HUDEP-2 (cell line): ENCODE data around the gene ADAMTS14.
"Not testable (repeated sequence)": the region's sequence is repeated elsewhere in the genome, so short reads cannot be mapped to it uniquely, and the experiment has no call there.

Experiments
- DNase-seq, 76 experiments: peaks; one replicate each; lab custom pipeline; 2025; ENCODE audit not compliant: unreplicated experiment in 76 of 76; lab: John Stamatoyannopoulos, UW

The ADAMTS14 gene

DNA sequence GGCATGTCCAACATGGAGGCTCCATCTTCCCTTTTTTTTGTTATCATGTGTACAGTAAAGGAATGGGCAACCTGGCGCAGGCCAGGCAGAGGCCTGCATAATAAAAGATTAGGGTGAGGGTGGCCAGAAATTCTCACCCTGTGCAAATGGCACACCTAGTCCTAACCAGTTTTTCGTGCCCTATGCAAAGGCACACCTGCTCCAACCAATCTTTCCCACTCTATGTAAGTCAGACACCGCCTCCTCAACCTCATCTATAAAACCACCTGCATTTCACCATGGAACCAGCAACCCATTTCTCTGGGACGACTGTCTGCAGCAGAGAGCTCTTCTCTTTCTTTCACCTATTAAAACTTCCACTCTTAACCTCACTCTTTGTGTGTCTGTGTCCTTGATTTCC lies 96.8 kb downstream of the ADAMTS14 start:
- DNase-seq: no peak

DNA sequence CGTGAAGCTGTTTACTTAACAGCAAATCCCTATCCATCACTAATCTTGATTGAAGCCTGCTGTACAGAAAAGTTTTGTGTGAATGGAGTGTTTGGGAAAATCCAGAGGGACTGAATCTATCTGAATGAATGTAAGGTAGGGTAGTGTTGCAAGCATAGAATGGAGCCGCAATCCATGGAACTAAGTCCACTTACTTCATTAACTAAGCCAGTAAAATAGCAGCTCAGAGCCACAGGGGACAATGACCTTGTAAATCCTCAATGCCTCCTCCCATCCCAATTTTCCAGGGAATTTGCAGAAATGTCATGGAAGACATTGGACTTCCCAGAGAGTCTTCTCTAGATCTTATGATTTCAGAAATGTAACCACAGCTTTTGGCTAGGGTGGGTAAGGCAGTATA lies 97.7 kb downstream of the ADAMTS14 start:
- no peak for DNase-seq

DNA sequence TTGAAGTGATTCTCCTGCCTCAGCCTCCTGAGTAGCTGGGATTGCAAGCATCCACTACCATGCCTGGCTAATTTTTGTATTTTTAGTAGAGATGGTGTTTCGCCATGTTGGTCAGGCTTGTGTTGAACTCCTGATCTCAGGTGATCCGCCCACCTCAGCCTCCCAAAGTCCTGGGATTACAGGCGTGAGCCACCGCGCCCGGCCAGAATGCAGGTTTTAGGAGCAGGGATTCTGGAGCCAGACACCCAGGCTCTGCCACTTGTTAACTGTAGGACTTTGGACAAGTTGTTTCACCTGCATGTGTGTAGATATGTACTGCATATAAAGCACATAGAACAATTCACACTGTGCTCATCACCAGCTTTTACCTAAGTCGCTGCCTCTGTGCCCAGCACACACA lies 98.2 kb downstream of the ADAMTS14 start:
- DNase-seq: not testable (repeated sequence)

DNA sequence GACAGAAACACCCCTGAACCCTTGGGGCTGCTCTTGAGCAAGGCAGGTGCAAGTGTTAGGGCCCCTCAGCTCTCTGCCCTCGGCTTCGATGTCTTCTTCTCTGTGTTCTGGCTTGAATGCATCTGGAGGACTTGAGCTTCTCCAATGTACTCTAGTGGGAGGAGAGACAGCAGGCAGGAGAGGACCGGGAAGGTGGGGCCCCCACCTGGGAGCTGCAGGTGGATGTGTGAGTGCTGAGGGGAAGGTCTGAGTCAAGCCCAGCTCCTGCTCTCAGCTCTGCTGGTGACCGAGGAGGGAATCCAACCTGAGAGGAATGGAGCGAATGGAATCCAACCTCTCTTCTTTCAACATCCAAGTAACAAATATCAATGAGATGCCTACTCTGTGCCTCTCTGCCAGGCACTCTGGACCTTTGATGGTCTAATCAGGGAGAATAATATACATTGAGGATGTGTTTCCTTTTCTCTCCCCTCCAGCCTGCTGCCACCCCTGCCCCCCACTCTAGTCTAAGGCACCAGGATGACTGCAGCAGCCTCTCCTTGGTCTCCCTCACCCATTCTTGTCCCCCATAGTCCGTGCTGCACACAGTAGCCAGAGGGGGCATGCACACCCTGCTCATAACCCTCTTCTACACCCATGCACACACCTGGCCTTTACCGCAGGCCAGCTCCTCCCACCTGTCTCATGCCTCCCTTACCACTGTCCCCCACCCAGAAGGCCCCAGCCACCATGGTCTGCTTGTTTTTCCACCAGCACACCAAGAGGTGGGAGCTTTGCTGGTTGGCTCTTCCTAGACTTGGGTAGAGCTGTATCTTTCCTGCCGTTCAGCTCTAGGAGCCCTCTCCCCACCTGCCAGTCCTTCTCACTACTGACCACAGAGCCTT lies 99.2 kb downstream of the ADAMTS14 start:
- DNase-seq: no peak

DNA sequence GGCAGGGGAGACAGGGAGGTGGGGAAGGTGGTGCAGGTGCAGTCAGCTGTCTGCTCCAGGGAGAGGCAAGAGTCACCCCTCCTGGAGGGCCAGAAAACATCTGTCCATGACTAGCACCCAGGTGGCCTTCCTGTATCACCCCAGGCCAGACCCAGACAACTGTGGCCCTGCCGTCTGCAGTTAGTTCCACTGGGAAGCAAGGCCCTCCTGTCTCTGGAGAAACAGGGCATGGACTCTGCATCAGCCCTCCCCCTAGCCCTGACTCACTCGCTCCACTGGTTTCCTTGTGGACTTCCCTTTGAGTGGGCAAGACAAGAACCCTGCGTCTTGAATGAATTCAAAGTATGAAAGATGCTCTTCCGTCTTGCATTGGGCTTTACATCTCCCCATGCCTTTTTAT lies 100.3 kb downstream of the ADAMTS14 start:
- DNase-seq: no peak

DNA sequence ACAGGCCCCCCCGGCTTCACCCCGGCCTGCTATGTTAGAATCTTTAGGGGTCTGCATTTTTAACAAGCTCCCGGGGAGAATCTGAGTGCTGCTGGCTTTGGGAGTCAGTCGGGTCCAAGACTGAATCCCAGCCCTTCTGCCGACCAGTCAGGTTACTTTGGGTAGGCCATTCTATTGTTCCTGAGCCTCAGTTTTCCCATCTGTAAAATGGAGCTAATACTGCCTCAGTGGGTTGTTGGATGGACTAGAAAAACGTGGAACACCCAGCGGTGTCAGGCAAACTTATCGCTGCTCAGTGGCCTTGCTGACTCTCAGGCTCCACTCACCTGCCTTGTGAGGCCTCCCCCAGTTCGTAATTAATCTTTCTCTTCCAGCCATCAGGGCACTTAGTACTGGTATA lies 101.2 kb downstream of the ADAMTS14 start:
- no peak for DNase-seq

DNA sequence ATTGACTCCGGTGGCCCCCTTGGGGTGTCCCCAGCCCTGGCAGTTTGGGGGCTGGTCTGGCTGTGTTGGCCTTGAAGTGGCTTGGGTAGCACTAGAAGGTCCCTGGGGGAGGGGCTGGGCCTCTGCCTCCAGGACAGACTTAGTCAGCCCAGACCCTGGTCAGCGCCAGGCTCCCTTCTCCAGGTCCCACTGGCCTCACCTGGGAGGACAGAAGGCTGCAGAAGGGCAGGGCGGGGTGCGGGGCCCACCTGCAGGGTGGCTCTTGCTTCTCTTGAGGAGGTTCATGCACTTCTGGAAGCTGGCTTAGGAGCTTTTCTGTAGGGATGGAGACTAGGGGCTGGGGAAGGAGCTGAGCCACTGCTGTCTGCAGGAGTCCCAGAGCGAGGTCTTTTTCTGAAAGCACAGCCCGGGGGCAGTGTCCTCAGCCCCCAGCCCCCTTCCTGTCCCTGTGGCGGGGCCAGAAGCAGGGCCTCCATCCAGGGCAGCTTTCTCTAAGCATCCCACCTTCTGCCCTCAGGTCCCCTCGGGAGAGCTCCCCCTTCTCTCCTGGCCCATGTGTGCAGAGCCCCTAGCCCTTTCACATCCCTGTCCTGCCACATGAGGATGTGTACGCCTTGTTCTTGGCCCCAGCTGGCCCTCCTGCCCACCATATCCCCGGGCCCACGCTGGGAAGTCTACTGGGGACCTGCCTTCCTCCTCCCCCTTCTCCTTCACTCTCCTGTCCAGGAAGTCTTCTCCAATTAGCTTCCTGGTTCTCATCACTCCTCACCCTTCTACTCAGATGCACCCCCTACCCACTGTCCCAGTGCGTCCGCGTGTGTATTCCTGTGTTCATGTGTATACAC lies 101.9 kb downstream of the ADAMTS14 start:
- no peak for DNase-seq

DNA sequence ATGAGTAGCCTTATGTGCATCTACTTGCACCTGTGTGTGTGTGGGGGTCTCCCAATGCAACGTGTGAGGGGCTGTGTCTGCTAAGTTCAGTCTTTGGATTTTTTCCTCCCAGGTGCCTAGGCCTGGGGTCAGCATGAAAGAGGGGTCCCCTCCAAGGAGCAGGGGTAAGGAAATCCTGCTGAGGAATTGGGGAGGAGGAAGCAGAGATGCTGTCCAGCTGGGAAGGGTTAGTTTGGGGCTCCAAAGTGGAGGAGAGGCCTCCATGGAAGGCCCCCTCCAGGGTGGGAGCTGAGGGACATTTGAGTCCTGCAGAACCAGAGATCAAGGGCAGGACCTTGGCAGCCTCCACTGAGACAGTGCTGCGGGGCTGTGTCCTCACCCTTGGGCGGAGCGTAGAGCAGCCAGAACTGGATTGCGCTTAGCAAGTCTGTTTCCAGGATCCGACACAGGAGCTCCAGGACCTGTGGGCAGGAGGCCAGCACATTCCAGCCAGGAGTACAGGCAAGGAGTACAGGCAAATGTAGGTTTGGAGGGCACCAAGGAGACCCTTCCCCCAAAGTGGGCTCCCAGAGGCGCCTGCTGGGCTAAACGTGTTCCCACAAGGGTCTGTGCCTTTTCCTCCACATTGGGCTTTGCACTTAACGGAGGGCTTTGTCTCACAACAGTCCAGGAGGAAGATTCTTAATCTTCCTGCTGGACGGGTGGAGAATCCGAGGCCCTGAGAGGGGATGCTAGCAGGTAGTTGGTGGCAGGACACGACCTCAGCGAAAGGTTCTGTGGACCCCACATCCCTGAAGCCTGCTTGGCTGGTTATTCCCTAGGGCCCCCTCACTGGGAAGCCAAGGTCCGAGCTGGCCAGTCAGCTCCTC lies 102.7 kb downstream of the ADAMTS14 start:
- no peak for DNase-seq

DNA sequence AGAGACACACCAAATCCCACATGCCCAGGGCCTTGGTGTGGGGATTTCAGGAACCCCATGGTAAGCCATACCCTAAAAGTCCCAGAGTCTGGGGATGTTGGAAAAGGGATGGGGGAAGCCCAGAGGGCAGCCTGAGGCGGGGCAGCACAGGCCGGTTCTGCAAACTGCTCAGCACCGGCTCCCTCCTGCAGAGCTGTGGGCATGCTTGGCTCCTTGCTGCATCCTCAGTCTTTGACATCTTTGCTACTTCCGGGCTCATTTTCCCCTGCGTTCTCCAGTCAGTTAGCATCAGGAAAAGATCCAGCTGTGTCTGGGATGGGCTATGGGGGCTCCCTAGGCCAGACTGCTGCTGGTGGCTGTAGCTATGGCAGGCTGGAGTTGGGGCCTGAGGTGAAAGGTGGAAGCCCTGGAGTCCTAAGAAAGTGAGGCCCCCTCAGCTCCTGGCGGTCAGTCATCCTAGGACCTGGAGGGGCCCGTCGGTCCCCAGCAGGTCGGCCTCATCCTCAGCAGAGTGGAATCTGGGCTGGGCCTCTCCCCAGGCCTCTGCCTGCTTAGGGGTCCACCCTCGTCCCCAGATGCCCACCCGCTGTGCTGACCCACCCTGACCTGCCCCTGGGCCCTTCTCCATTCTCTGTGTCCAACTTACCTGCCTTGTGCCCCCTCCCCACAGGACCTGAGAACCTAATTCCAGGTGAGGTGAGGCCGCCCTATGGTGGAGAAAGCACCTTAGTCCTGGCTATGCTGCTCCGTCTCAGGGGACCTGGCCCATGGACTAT lies 103.6 kb downstream of the ADAMTS14 start:
- no peak for DNase-seq

DNA sequence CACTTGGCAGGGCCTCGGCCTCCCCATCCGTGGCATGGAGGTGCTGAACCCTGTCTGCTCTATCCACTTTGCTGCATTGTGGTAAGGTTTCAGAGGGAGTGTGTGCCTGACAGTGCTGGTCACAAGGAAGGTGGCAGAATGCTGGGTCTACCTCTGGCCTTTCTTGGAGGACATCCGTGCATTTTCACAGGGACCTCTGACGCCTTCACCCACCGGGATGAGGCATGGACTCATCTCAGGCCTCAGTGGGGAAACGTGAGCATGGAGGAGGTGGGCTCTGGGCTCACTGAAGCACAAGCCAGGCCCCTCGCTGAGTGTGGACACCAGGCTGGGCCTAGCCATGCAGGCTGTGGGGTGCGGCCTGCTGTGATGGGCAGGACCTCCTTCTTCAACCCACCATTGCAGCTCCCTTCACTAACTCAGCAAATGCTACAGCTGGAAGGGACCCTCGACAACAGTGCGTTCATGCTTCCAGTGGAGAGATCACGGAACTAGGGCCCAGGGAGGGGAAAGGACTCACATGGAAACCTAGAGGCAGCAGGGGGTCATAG lies 104.2 kb downstream of the ADAMTS14 start:
- DNase-seq: no peak

DNA sequence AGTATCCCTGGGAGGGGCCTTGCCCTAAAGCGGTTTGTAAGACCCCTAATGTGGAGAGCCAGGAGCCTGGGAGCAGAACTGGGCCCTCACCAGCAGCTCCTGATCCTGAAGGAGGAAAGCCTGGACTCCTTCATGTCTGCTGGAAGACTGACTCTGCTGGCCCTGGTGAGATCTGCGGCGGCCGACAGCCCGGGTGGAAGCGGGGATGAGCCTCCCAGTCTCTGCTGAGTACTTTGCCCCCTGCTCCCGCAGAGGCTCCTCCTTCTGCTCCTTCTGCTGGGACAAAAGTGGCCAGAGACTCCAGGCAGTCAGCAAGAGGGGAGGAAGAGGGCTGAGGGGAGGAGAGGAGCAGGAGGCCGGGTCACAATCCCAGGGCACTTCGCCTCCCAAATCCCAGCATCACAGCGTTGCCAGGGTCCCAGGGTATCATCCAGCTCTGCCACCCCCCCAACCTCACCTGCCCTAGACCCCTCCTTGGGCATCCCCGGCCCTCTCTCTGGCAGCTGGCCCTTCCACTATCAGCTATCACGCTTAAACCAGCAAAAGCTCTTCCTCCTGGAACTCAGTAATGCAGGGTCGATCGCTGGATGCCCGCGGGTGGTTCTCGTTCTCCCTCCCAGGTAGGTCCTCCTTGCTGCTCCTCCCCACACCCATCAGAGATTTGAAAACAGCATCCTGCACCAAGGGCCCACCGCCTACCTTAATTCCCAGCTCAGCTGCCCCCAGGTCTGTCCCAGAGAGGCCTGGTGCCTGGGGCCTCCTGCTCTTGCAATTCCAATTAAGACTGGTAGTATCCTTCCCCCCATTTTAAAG lies 105.0 kb downstream of the ADAMTS14 start:
- no peak for DNase-seq

DNA sequence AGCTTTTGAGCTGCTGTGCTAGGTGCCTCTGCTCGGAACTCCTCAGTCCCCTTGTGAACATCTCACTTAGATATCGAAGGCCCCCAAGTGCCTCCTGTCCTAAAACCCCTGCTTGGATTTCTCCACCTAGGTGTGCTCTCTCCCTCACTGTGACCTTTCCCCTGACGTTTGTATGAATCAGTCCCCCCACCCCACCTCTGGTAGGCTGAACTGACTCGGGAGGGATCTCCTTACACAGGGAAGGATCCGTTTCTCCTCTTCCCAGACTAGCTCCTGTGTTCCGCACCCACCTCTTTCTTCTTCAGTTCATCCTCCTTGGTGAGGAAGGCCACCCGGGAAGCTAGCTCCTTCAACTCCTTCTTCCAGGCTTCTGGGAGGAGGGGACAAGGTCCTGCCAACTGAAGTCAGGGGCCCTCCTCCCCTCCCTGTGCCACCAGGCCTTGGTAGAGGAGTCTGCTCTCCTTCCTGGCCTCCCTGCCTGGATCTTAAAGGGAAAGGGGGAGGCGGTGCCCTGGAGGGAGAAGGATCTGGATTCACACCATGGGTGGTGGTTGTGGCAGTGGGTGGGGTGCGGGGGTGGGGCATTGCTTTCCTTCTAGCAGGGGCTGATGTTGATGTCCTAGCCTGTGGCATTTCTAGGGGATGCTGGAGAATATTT lies 106.1 kb downstream of the ADAMTS14 start:
- no peak for DNase-seq

DNA sequence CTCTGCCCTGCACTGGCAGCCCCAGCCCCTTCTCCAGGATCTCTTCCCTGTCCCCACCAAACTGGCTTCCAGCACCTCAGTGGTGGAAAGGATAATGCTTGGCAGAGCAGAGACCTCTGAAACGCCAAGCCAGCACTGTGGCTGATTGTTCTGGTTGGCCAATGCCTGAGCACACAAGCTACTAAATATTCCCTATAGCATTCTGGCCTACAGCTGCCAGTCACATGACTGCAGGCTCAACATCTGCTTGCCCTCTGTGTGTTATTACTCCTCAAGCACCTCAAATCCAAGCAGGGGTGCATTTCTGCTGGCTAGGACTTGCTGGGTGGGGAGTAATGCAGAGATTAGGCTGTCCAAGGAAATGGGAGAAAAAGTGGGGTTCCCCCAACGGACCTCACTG lies 106.8 kb downstream of the ADAMTS14 start:
- DNase-seq: no peak

DNA sequence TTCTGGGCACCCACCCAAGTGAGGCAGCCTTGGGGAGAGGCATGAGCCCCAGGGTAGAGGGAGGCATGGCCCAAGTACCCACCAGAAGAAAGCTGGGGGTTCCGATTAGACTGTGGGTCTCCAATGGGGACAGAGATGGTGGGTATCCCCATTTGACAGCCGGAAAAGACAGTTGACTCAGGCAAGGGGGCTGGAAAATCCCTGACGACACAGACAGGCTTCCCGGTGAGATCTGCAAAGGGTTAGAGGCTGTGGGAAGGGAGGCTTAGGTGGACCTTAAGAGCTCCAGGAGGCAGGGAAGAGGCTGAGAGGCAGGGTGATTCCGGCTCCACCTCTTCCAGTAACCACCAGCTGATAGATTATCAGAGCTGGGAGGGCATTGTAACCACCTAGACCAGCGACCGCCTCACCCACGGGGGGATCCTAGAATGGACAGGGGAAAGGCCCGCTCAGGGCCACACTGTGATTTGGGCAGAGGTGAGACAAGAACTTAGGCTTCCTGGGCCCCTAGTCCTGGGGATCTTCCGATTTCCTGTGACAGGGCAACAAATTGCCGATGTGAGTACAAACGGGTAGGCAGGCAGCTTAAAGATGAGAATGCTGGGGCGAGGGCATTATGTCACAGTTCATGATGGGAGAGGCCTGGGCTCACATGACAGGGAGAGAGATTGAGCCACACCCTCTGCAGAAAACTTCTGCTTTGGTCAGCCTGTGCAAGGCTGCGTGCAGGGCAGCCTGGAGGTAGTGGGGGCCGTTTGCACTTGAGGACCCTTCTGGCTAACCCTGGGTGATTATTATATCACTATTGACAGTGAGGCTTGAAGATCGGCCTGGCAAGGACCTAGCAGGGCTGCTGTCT lies 107.4 kb downstream of the ADAMTS14 start:
- peak in 15 of 76 experiments; percentile 2 to 31 (median 6) for DNase-seq

DNA sequence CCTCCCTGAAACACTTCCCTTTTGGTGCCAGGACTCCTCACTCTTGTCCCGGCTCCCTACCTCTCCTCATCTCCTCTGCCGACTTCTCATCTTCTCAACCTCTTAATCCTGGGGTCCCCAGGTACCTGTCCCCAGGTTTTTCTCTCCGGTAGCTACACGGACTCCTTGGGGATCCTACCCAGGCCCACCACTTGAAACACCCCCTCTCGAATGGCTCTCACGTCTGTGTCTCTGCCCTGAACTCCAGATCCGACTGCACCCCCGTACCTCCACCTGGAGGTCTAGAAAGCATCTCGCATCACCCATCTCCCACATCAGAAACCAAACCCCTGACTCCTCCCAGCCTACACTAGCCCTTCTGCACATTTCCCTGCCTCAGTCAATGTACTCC lies 108.1 kb downstream of the ADAMTS14 start:
- DNase-seq: no peak

DNA sequence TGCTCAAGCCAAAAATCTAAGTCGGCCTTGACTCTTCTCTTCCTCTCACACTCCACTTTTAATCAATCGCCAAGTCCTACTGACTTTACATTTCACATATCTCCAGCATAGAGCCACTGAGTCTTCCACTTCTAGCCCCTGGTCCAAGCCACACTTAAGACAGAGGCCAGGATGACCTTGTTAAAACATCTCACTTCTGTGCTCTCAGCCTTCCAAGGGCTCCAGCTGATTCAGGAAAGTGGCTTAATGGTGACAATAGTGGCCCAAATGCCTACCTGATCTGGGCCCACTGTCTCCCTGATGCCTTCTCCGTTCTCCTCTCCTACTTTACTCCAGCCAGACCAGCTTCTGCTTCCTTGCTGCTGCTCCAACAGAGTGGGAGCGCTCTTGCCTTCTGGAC lies 108.5 kb downstream of the ADAMTS14 start:
- DNase-seq: no peak

DNA sequence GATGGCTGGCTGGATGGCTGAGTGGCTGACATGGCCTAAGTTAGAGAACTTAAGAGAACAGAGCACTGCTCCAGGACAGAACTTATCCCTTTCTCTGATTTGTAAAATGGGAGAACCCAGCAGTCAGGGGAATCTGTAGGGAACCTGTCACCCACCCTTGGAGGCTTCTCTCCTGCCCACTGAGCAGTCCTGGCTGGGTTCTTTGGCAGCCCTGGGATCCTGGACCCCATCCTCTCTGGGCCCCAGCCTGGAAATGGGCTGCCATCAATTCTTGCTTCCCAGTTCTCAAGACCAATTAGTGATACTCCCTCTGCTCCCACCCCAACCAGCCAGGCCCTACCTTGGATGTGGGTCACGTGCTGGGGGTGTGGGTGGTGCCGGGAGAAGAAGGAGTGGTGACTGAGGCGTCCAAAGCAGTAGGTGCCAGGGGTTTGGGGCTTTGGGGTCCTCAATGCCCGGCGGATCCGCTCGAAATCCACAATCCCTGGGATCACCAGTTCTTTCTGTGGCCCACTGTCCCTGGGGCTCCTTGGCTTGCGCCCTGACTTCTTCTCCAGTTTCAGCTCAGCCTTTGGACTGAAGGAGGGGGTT lies 109.2 kb downstream of the ADAMTS14 start:
- DNase-seq: no peak
